Measurements from ENCODE around the gene OR1K1. TPM values are rescaled to one million over a fixed set of nuclear protein-coding genes. Genes with fewer than 3 reads are reported as not detected.
A peak's percentile ranks its signal among the peaks of the same experiment; 100 is the strongest.
"Not testable (repeated sequence)": the region's sequence is repeated elsewhere in the genome, so short reads cannot be mapped to it uniquely, and the experiment has no call there.

Gene OR1K1
- total RNA-seq, 2 experiments from 2014 or later = not detected

GRCh38 chr9:122806661-122807060 is 6.7 kb downstream of the OR1K1 start:
- Mint-ChIP-seq H3K4me1 (peaks cover 19% of the 10 kb centered on the region), H3K9me3 (peaks cover 8% of the 10 kb centered on the region), H3K4me3 (no peak overlapping the region), H3K27me3 (no peaks in the 10 kb centered on the region), H3K27ac (peak overlapping the region; percentile 61), H3K36me3 (peaks cover 9% of the 10 kb centered on the region)
- DNase-seq = no peak

DNA sequence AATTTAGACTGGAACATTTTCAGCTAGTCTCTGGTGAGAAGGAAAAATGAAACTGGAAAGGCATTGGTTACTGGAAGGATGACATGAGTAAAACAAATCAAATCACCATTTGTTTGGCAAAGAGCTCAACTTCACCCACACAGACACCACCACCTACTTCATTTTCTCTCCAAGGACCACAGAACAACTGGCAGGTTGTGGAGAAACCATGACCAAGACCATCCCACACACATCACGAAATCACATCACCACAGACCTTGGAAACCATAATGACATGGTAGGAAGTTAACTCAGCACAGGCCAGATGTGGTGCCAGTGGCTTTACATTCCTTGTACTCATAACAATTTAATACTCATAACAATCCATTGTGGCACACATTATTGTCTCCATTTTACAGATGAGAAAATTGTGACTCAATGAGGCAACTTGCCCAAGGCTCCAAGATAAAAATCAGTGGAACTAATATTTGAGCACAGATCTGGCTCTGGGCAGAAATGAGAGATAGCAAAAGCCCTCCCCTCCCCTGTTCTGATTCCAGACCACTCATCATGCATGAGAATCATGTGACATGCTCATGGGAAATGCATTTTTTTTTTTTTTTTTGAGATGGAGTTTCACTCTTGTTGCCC is 7.5 kb downstream of the OR1K1 start:
- Mint-ChIP-seq H3K4me3 (no peak overlapping the region), H3K9me3 (peaks cover 8% of the 10 kb centered on the region), H3K27me3 (no peaks in the 10 kb centered on the region), H3K4me1 (peaks cover 19% of the 10 kb centered on the region), H3K27ac (peak overlapping the region; percentile 61), H3K36me3 (peaks cover 9% of the 10 kb centered on the region)
- peak; percentile 60 for DNase-seq

- H3K27me3 Mint-ChIP-seq = no peaks in the 10 kb centered on the region
- no peak for DNase-seq
- H3K27ac Mint-ChIP-seq = no peak overlapping the region
- H3K36me3 Mint-ChIP-seq = peaks cover 9% of the 10 kb centered on the region
- peaks cover 8% of the 10 kb centered on the region for H3K9me3 Mint-ChIP-seq
- H3K4me3 Mint-ChIP-seq = no peak overlapping the region
- peaks cover 19% of the 10 kb centered on the region for H3K4me1 Mint-ChIP-seq
These were observed 8.2 kb downstream of the OR1K1 start for GRCh38 chr9:122808141-122808540.

DNA sequence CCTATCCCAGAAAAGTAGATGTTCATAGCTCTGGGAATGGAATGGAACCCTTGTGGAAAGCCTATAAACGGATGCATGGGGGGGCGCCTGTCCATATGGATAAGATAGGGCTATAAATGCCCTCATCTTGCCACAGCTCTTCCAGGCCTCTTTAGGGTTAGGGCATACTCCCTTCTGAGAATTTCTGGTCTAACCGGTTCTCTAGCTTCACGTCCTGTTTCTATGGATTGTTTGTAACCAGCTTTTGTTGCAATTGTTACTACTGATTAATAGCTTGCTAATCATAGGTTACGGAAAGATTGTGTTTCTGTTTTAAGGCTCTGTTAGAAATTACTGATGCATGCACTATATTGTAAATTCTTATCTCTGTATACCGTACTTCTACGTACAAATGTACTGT is 9.3 kb downstream of the OR1K1 start:
- not testable (repeated sequence) for H3K27ac Mint-ChIP-seq, H3K36me3 Mint-ChIP-seq, H3K4me3 Mint-ChIP-seq, H3K9me3 Mint-ChIP-seq, H3K27me3 Mint-ChIP-seq, DNase-seq
- H3K4me1 Mint-ChIP-seq = peaks cover 19% of the 10 kb centered on the region

DNA sequence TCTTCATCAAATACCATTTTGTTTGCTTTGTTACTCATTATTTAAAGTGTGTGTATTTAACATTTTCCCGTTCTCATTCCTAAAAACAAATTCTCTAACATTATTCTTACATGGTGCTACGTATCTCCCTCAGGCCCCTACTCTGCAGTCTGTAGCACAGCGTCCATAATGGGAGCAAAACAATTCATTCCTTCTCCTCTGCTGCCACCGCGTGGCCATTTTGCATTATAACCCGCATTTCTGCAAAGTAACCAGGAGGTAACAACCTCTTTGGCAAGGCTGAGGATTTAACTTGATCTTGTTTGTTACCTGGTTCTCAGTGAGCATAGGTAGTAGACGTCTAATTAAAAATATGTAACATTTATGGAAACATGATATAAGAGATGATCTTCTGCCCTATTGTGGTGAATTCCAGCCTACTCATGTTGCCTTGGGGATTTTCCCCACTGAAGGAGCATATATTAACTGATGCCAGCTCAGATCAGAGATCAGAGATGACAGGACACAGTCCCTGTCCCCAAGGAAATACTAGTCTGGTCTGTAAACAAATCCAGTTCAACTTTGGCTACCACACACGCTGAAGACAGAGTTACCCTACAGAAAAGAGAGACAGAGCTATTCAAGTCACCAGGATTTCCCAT is 10.5 kb downstream of the OR1K1 start:
- DNase-seq = peak; percentile 57
- no peaks in the 10 kb centered on the region for H3K27me3 Mint-ChIP-seq
- H3K9me3 Mint-ChIP-seq = peaks cover 8% of the 10 kb centered on the region
- H3K27ac Mint-ChIP-seq = no peak overlapping the region
- peaks cover 25% of the 10 kb centered on the region for H3K4me1 Mint-ChIP-seq
- no peak overlapping the region for H3K4me3 Mint-ChIP-seq
- H3K36me3 Mint-ChIP-seq = peaks cover 9% of the 10 kb centered on the region

GRCh38 chr9:122812736-122813135 is 12.8 kb downstream of the OR1K1 start:
- Mint-ChIP-seq H3K9me3 (no peaks in the 10 kb centered on the region), H3K36me3 (peaks cover 7% of the 10 kb centered on the region), H3K27me3 (no peaks in the 10 kb centered on the region), H3K4me3 (no peak overlapping the region), H3K4me1 (peaks cover 31% of the 10 kb centered on the region), H3K27ac (no peak overlapping the region)
- no peak for DNase-seq

DNA sequence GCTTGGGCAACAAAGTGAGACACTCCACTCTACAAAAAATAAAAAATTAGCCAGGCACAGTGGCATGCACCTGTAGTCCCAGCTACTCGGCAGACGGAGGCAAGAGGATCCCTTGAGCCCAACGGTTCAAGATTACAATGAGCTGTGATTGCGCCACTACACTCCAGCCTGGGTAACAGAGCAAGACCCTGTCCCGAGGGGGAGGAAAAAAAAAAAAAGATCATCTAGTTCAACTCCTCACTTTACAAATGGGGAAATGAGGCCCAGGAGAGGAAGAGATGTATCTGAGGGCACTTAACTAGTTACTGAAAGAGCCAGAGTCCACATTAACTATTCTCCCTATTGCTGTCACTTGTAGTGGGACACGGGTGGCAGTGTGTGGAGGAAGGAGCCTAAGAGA is 14.6 kb downstream of the OR1K1 start:
- no peaks in the 10 kb centered on the region for H3K27me3 Mint-ChIP-seq
- peaks cover 24% of the 10 kb centered on the region for H3K4me1 Mint-ChIP-seq
- peak overlapping the region; percentile 47 for H3K27ac Mint-ChIP-seq
- no peak overlapping the region for H3K4me3 Mint-ChIP-seq
- peaks cover 7% of the 10 kb centered on the region for H3K36me3 Mint-ChIP-seq
- H3K9me3 Mint-ChIP-seq = no peaks in the 10 kb centered on the region
- DNase-seq = no peak

GRCh38 chr9:122815544-122815943 is 15.6 kb downstream of the OR1K1 start:
- peak overlapping the region; percentile 90 for H3K27ac Mint-ChIP-seq
- H3K27me3 Mint-ChIP-seq = no peaks in the 10 kb centered on the region
- peak overlapping the region; percentile 57 for H3K4me3 Mint-ChIP-seq
- DNase-seq = no peak
- peaks cover 31% of the 10 kb centered on the region for H3K4me1 Mint-ChIP-seq
- no peaks in the 10 kb centered on the region for H3K9me3 Mint-ChIP-seq
- H3K36me3 Mint-ChIP-seq = peaks cover 14% of the 10 kb centered on the region

GRCh38 chr9:122816163-122816867 is 16.4 kb downstream of the OR1K1 start:
- H3K4me1 Mint-ChIP-seq = peaks cover 31% of the 10 kb centered on the region
- H3K27ac Mint-ChIP-seq = peak overlapping the region; percentile 90
- no peaks in the 10 kb centered on the region for H3K9me3 Mint-ChIP-seq
- H3K4me3 Mint-ChIP-seq = peak overlapping the region; percentile 57
- DNase-seq = peak; percentile 40
- no peaks in the 10 kb centered on the region for H3K27me3 Mint-ChIP-seq
- peaks cover 14% of the 10 kb centered on the region for H3K36me3 Mint-ChIP-seq

GRCh38 chr9:122819326-122819725 is 19.4 kb downstream of the OR1K1 start:
- H3K9me3 Mint-ChIP-seq = no peaks in the 10 kb centered on the region
- peaks cover 43% of the 10 kb centered on the region for H3K4me1 Mint-ChIP-seq
- no peak for DNase-seq
- H3K4me3 Mint-ChIP-seq = no peak overlapping the region
- H3K27me3 Mint-ChIP-seq = no peaks in the 10 kb centered on the region
- H3K27ac Mint-ChIP-seq = no peak overlapping the region
- peaks cover 23% of the 10 kb centered on the region for H3K36me3 Mint-ChIP-seq

GRCh38 chr9:122819791-122820489 is 20.0 kb downstream of the OR1K1 start:
- no peaks in the 10 kb centered on the region for H3K9me3 Mint-ChIP-seq

DNA sequence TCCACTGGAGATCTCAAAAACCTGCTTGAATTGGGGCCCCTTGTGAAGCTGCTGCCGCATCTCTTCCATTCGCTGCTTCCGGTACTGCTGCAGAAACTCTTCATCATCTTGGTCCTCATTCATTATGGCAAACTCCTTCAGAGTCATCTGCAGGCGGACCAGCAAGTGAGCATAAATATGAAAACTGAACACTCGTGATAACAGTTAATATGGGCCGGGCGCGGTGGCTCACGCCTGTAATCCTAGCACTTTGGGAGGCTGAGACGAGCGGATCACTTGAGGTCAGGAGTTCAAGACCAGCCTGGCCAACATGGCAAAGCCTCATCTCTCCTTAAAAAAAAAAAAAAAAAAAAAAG is 20.5 kb downstream of the OR1K1 start:
- Mint-ChIP-seq H3K27ac (no peak overlapping the region), H3K36me3 (peaks cover 24% of the 10 kb centered on the region), H3K4me3 (no peak overlapping the region), H3K27me3 (no peaks in the 10 kb centered on the region), H3K4me1 (peaks cover 44% of the 10 kb centered on the region), H3K9me3 (no peaks in the 10 kb centered on the region)
- no peak for DNase-seq

More at GRCh38 chr9:122819791-122820489, 20.0 kb downstream of the OR1K1 start:
- no peak overlapping the region for H3K27ac Mint-ChIP-seq
- H3K4me1 Mint-ChIP-seq = peaks cover 44% of the 10 kb centered on the region
- no peaks in the 10 kb centered on the region for H3K27me3 Mint-ChIP-seq
- H3K36me3 Mint-ChIP-seq = peaks cover 24% of the 10 kb centered on the region
- DNase-seq = no peak
- H3K4me3 Mint-ChIP-seq = no peak overlapping the region

DNA sequence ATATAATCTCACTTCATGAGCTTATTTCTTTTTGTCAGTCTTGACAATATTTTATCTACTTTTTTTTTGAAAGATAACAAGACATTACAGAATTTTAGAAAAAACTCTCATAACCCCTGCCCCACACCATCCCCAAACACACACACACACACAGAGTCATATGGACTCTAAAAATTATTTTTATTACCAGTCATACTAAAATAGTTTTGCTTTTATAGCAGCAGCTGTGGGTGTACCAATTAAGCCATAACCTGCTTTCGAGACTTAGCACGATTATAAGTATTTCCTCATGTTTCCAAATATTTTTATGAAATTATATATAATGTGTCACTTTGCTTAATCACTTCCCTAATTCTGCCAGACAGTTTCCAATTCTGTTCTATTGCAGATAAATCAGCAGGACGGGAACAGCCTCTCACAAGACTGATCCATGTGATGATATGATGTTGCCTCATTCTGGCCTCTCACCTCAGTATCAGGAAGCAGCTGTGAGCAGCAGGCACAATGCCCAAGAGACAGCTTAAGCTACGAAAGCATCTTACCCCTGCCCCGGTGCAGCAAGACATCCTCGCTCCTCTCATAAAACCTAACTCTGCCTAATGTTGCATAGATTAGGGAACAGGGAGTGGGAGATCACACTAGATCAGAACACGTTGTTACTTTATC is 21.5 kb downstream of the OR1K1 start:
- Mint-ChIP-seq H3K9me3 (no peaks in the 10 kb centered on the region), H3K27ac (peak overlapping the region; percentile 54), H3K4me3 (no peak overlapping the region), H3K27me3 (no peaks in the 10 kb centered on the region), H3K4me1 (peaks cover 37% of the 10 kb centered on the region), H3K36me3 (peaks cover 22% of the 10 kb centered on the region)
- DNase-seq = no peak

DNA sequence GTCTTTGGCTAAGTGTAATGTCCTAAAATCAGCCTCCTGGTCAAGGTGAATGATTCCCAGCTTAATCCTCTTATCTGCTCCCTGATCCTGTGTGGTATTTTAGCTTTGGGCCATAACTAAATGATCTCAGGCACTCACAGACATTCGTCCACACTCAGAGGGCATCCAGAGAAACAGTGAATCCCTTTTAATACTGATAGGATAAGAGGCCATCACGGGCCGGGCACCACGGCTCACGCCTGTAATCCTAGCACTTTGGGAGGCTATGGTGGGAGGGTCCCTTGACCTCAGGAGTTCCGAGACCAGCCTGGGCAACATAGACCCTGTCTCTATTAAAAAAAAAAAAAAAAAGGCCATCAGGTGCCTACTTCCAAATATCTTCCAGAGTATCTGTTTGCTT is 22.1 kb downstream of the OR1K1 start:
- Mint-ChIP-seq H3K27ac (peak overlapping the region; percentile 54), H3K4me3 (no peak overlapping the region), H3K36me3 (peaks cover 21% of the 10 kb centered on the region), H3K27me3 (no peaks in the 10 kb centered on the region), H3K9me3 (no peaks in the 10 kb centered on the region), H3K4me1 (peaks cover 37% of the 10 kb centered on the region)
- no peak for DNase-seq

GRCh38 chr9:122822938-122823337 is 23.0 kb downstream of the OR1K1 start:
- Mint-ChIP-seq H3K27me3 (no peaks in the 10 kb centered on the region), H3K4me1 (peaks cover 41% of the 10 kb centered on the region), H3K27ac (peak overlapping the region; percentile 0), H3K9me3 (no peaks in the 10 kb centered on the region), H3K36me3 (peaks cover 20% of the 10 kb centered on the region), H3K4me3 (no peak overlapping the region)
- no peak for DNase-seq
